ENCODE results near the gene PDHX. TPM values are rescaled to one million over a fixed set of nuclear protein-coding genes. Genes with fewer than 3 reads are reported as not detected.

PDHX gene
- total RNA-seq, 1 donor from 2014 or later: 22.1 TPM

DNA sequence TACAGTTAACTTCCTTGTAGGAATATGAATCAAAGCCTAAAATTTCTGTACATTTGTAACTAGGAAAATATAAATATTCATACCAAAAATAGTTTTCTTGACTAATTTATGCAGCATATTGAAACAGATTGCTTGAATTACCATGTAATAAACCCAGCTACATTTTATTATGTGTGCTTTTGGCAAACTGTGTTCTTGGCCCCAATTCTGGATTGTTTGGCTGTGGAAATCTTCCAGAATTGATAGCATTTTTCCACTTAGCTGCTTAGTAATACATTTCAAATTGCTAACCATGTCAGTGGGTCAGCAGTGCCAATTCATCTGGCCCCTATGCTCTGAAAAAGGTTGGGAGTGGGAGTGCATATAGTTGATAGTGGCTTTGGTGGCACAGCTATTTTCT is 32.3 kb downstream of the PDHX start:
- no peak for DNase-seq (ENCODE audit: extremely low read depth, low read depth, low spot score)

DNA sequence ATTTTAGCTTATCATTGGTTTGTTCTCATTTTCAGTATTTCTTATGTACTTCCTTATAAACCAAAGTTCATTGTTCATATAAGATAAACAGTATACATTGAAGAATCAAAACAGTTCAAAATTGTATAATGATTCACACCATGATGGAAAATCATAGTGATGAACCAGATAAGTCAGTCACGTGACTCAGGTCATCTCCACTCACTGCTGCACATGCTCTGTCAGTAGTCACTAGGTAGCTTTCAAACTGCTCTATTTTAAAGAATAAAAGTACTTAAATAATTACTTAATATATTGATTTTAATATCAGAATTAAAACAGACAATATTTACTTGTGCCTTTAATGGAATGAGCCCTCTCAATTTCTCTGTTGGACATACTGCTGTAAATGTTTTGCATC is 37.5 kb downstream of the PDHX start:
- DNase-seq (ENCODE audit: extremely low read depth, low read depth, low spot score): no peak

DNA sequence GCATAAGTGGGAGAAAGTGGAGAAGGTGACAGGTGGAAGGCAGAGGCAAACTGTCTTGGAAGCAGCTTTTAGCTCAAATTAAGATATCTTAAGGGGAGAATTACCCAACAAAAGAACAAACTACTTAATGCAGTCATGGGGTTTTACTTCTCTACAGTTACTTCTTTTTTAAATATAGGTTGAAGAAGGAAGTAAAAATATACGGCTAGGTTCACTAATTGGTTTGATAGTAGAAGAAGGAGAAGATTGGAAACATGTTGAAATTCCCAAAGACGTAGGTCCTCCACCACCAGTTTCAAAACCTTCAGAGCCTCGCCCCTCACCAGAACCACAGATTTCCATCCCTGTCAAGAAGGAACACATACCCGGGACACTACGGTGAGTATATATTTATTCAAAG is 40.8 kb downstream of the PDHX start:
- no peak for DNase-seq (ENCODE audit: extremely low read depth, low read depth, low spot score)

DNA sequence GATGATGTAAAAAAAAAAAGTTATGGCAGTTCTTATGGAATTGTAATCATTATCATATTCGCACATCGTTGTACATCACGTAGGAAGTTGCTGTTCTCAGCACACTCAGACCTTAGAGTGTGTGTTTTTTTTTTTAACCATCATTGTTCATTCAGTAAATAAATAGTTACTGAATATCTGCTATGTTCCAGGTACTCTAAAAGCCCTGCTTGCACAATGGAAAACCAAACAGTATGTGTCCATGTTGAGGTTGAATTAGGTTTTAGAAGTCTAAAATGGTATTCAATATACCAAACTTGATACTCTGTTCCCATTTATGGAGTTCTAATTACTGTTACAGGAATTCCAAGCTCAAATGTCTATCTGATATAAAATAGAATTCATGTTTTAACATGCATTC is 41.2 kb downstream of the PDHX start:
- no peak for DNase-seq (ENCODE audit: extremely low read depth, low read depth, low spot score)

DNA sequence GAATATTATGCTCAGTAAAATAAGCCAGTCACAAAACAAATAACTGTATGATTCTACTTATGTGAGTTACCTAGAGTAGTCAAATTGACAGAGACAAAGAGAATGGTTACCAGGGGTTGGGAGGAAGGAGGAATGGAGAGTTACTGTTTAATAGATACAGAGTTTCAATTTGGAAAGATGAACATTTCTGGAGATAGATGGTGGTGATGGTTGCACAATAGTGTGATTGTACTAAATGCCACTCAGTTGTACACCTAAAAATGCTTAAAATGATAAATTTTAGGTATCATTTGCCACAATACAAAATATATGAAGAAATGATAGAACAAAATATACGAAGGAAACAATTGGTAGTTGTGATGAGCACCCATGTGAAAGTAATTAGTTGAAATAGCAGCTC is 43.4 kb downstream of the PDHX start:
- no peak for DNase-seq (ENCODE audit: extremely low read depth, low read depth, low spot score)

DNA sequence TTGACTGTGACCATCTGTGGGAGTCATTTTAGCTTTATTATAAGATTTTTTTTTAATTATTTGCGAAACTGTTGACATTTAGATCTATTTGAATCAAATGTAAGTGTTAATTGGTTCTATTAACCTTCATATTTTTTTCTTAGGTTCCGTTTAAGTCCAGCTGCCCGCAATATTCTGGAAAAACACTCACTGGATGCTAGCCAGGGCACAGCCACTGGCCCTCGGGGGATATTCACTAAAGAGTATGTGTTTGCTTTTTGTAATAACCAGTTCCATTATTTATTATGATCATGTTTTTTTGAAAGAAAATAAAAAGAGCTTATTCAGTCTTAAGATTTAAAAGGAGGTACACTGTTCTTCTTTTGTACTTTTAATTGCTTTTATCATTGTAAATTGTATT is 43.9 kb downstream of the PDHX start:
- no peak for DNase-seq (ENCODE audit: extremely low read depth, low read depth, low spot score)

DNA sequence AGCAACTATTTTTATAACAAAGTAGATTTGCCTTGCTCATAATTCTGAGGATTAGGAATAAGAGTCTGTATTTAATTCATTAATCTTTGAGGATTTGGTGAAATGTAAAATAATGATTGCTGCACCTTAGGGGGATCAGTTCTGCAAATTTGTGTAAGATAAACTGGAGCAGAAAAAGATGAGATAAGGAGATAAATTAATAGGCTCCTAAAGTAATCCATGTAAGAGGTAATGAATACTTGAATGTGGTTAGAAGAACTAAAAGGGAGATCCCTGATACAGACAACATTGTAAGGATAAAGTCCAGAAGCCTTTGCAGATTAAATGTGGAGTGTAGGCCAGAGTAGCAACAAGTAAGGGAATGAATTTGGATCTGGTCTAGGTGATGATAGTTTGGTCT is 45.6 kb downstream of the PDHX start:
- DNase-seq (ENCODE audit: extremely low read depth, low read depth, low spot score): no peak

DNA sequence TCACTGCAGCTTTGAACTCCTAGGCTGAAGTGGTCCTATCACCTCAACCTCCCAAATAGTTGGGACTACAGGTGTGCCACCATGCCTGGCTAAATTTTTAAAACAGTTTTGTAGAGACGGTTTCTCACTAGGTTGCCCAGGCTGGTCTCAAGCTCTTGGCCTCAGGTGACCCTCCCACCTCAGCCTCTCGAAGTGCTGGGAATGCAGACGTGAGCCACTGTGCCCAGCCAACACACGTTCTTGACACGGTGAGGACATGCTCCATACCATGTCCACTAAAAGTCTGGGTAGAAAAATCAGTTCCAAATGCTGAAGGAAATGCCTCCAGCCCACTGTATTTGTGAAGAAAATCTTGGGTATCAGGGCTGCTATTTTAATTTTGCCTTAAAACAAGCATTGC is 46.9 kb downstream of the PDHX start:
- no peak for DNase-seq (ENCODE audit: extremely low read depth, low read depth, low spot score)

DNA sequence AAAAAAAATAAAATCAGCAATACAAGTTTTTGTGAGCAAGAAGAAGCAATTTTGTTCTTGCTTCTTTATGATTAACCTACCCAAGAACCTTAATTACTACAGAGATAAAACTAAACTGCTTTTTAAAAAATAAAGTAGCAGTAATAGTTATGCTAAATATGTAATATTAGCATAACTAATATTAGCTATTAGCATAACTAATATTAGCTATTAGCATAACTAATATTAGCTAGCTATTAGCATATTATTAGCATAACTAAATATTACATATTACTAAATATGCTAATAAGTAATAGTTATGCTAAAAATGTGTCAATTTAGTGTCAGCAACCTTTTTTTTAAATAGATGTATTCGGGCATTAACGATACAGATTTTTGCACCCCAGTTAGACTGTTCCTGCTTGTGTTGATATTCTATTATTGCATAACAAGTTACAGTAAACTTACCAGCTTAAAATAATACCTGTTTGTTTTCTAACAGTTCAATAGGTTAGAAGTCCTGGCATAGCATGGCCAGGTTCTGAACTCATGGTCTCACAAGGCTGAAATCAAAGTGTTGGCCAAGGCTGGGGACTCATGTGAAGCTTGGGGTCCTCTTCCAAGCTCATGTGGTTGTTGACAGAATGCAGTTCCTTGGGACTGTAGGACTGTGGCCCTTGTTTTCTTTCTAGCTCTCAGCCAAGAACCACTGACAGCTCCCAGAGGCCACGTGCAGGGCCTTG is 48.4 kb downstream of the PDHX start:
- no peak for DNase-seq (ENCODE audit: extremely low read depth, low read depth, low spot score)

DNA sequence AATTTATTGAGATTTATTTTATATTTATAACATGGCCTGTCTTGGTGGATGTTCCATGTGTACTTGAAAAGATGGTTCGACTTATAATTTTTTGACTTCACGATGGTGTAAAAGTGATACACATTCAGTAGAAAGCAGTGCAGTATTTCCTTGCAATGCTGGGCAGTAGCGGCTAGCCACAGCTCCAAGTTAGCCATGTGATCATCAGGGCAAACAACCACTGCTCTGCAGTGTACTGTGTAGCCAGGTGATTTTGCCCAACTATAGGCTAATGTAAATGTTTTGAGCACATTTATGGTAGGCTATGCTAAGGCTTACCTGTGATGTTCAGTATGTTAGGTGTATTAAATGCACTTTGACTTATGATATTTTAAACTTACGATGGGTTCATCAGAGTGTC is 52.4 kb downstream of the PDHX start:
- DNase-seq (ENCODE audit: extremely low read depth, low read depth, low spot score): no peak

DNA sequence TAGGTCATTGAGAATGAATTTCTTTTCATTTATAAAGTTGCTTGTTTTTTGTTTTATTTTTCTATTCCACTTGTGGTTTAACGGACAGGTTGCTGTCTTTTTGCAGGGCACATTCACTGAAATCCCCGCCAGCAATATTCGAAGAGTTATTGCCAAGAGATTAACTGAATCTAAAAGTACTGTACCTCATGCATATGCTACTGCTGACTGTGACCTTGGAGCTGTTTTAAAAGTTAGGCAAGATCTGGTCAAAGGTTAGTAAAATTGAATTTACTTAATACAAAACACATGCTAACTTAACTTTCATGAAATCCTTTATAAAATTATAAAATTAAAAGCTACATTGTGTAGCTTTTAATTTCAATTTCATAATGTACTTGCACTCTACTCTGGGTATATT is 53.6 kb downstream of the PDHX start:
- DNase-seq (ENCODE audit: extremely low read depth, low read depth, low spot score): no peak

DNA sequence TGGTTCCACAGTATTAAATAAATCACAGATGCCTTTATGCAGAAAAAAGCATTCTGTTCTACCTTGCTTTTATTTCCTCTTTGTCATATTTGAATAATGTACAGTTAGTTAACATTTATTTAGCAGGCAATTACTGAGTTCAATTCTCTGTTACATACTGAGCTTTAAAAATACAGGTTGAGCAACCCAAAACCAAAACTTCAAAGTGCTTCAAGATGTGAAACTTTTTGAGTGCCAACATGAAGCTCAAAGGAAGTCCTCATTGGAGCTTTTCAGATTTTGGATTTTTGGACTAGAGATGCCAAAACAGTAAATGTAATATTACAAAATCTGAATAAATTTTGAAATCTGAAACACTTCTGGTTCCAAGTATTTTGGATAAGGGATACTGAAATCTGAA is 54.1 kb downstream of the PDHX start:
- DNase-seq (ENCODE audit: extremely low read depth, low read depth, low spot score): no peak

DNA sequence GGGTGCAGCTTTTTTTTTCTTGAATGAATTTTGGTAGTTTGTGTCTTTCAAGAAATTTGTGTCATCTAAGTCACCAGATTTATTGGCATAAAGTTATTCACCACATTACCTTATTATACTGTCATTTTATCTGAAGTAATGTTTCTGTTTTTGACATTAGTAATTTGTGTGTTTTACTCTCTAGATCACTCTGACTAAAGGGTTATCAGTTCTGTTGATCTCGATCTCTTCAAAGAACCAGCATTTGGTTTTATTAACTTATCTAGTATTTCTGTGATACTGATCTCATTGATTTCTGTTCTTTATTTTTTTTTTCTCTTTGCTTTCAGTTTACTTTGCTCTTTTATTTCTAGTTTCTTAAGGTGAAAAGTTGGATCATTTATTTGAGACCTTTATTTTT is 55.5 kb downstream of the PDHX start:
- DNase-seq (ENCODE audit: extremely low read depth, low read depth, low spot score): no peak

DNA sequence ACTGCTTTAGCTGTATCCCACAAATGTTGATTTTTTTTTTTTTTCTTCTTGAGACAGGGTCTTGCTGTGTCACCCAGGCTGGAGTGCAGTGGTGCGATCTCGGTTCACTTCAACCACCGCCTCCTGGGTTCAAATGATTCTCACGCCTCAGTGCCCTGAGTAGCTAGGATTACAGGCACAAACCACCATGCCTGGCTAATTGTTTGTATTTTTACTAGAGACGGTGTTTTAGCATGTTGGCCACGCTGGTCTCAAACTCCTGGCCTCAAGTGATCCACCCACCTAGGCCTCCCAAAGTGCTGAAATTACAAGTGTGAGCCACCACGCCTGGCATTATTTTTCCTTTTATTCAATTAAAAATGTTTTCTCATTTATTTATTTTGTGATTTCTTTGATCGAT is 55.9 kb downstream of the PDHX start:
- no peak for DNase-seq (ENCODE audit: extremely low read depth, low read depth, low spot score)

DNA sequence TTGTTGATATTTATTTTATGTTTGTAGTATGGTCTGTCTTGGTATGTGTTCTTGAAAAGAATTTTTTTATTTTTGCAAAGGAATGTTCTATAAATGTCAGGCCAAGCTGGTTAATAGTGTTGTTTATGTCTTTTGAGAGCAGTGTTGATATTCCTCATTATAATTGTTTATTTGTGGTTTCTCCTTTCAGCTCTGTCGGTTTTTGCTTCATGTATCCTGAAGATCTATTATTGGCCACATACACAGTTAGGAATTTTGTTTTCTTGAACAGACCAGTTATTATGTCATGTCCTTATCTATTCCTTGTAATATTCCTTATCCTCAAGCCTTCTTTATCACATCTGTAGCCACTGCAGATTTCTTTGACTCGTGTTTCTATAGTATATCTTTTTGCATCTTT is 56.5 kb downstream of the PDHX start:
- DNase-seq (ENCODE audit: extremely low read depth, low read depth, low spot score): no peak

DNA sequence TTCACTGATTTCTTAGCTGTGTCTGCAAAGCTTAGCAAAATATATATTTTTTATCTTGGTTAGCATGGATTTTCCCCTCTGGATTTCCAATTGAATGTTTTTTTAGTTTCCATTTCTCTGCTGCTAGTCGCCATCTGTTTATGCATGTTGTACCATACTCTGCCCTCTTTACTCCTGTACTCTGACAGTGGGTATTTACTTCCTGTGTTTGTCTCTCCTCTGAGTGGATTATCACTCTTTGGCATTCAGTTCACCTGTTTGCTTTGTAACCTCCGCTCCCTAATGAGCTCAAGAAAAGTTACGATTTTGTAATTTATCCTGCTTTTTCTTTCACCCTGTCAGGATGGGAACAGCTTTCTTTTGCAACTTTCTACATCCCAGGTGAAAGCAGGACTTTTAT is 59.1 kb downstream of the PDHX start:
- DNase-seq (ENCODE audit: extremely low read depth, low read depth, low spot score): no peak

DNA sequence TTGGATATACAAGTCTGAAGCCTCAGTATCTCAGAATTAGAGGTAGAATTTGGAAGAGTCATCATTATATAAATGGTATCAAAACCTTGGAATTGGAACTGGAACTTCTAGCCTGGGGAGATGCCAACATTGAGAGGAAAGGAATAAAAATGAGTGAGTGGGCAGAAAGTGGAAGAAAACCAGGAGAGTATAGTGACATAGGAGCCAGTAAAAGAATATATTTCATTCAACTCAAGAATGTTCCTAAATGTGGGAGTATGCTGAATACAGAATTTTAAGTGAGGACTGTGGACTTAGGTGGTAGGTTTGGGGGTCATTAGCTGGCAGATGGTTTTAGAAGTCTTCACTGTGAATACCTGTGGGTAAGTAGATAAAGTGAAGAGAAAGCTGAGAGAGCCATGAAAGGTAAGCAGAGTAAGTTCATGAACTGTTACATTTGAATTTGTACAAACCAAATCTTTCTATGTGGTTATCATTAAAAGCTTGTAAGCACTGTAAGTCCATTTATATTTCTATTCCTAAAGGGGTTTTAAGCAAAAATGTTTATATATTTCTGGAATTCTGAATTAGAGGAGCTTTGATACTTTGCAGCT is 60.2 kb downstream of the PDHX start:
- DNase-seq (ENCODE audit: extremely low read depth, low read depth, low spot score): no peak

DNA sequence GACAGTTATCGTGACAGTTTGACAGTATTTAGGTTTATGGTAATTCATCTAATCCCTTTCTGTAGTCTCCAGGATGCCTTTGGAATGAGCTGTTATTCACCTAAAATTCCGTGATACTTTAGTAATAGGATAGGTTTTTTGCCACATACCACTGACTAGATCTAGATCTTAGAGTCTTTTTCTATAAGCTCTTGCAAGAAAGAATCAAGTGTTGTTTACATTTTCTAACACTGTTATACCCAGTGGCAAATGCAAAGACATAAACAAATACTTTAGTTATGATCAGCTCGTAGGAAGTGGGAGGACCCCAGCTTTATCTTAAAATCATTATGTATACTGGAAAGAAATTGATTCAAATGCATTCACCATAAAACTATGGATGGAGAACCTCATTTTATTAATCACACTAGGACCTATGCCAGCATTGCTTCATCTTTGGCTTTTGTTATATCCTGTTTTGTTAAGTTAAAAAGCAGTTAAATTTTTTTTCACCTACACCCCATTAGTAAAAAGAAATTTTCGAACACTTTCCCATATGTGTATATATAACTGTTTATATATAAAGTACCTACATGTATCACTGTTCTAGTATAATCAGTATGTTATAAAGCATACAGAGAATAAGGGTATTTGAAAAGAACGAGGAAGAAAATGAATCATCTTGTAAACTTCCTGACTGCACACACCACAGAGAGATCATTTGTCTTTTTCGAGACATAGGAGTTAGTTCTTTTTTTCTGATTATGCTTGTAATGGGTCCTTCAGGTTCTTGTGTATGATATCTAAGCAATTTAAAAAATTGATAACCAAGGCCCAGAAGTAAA is 60.9 kb downstream of the PDHX start:
- no peak for DNase-seq (ENCODE audit: extremely low read depth, low read depth, low spot score)

DNA sequence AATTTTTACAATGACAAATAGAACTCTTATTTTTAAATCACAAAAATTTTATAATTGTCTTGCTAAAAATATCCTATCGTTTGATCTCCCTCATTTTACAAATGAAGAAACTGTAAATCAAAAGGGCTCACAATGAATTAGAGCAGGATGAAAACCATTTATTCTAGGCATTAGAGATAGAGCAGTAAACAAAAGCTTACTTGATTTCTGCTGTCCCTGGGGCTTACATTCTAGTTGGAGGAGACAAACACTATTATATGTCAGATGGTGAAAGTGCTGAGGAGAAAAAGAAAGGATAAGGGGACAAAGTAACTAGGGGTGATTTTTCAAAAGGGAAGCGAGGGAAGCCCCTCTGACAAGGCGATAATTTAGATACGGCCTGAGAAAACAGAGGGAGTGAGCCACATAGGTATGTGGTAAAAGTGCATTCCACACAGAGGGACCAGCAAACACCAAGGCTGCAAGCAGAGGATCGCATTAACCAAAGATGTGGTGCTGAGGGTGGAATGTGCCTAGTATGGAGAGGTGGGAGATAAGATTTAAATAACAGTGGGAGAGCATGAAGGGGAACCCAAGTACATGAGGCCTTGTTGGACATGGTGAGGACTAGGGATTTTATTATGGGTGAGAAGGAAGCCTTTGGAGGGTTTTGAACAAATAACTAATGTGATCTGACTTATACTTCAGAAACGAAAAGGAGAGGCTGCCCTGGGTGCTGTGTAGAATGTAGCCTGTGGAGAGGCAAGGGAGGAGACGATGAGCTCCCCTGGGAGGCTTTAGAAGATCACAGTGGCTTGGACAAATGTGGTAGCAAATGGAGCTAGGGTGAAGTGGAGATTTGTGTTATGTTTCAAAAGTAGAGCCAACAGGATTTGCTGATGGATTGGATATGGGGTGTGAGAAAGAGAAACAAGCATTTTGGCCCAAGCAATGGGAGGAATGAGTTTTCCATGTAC is 62.1 kb downstream of the PDHX start:
- no peak for DNase-seq (ENCODE audit: extremely low read depth, low read depth, low spot score)

DNA sequence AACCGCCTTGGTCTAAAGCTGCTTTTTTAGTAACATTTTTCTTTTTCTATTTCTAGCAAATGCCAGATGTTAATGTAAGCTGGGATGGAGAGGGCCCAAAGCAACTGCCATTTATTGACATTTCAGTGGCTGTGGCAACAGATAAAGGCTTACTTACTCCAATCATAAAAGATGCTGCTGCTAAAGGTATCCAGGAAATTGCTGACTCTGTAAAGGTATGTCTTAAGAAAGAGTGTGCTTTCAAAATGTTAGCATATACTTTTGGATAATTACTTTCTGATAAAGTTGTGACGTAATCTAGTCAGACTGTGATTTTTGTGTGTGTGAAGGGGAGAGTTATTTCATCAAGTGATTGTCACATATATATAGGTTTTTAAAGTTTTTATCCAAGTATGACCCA is 68.1 kb downstream of the PDHX start:
- no peak for DNase-seq (ENCODE audit: extremely low read depth, low read depth, low spot score)
